ENCODE measurements around the gene GPR27.
A peak's percentile ranks its signal among the peaks of the same experiment; 100 is the strongest.

GPR27 gene

DNA sequence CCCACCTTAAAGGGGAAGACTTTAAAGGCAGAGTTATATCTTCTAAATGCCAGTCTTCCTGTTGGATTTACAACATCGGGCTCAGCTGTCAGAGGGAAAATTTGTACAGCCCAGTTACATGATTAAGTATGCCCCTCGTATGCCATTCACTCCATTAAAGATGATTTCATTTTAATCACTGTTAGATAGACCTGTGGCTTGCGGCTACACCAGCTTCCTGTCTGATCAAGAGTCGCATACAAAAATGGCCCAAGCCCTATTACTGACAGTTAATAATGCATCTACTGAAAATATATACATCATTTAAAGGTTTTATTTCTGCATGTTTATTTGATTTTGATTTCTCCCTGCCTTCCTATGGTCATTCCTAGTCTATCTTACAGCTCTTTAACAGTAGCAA, 35.6 kb upstream of the GPR27 start:
- no peak for TF ChIP-seq EZH2phosphoT487 (IDR thresholded peaks at IDR 0.05; ENCODE audit: borderline replicate concordance)
- TF ChIP-seq, protein P1, sequence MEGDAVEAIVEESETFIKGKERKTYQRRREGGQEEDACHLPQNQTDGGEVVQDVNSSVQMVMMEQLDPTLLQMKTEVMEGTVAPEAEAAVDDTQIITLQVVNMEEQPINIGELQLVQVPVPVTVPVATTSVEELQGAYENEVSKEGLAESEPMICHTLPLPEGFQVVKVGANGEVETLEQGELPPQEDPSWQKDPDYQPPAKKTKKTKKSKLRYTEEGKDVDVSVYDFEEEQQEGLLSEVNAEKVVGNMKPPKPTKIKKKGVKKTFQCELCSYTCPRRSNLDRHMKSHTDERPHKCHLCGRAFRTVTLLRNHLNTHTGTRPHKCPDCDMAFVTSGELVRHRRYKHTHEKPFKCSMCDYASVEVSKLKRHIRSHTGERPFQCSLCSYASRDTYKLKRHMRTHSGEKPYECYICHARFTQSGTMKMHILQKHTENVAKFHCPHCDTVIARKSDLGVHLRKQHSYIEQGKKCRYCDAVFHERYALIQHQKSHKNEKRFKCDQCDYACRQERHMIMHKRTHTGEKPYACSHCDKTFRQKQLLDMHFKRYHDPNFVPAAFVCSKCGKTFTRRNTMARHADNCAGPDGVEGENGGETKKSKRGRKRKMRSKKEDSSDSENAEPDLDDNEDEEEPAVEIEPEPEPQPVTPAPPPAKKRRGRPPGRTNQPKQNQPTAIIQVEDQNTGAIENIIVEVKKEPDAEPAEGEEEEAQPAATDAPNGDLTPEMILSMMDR (conservative IDR thresholded peaks at IDR 0.05; ENCODE audit: low read length), result no peak
- peaks cover 56% of the 10 kb centered on the region for H3K4me1 ChIP-seq (ENCODE audit: insufficient read depth, low read length, poor library complexity, severe bottlenecking)
- H3K9me3 ChIP-seq (ENCODE audit: insufficient read depth, low read depth, low read length), result no peaks in the 10 kb centered on the region
- no peaks in the 10 kb centered on the region for H3F3A ChIP-seq (ENCODE audit: low read depth)
- H3K27me3 ChIP-seq (ENCODE audit: insufficient read depth, low read length, poor library complexity, severe bottlenecking), result no peaks in the 10 kb centered on the region
- no peaks in the 10 kb centered on the region for H3K9me2 ChIP-seq (replicated peaks; ENCODE audit: low read depth, low read length)
- H3K36me3 ChIP-seq (ENCODE audit: insufficient read depth, low read length), result no peaks in the 10 kb centered on the region
- no peaks in the 10 kb centered on the region for H4K20me1 ChIP-seq (ENCODE audit: insufficient read depth, low read length, poor library complexity, severe bottlenecking)
- no peak overlapping the region for H2AFZ ChIP-seq (ENCODE audit: low read length)
- peak overlapping the region; percentile 53 for H3K4me2 ChIP-seq (ENCODE audit: low read depth, low read length, poor library complexity, severe bottlenecking)
- H3K9ac ChIP-seq (ENCODE audit: low read depth, low read length, poor library complexity, severe bottlenecking), result no peak overlapping the region
- peak overlapping the region; percentile 45 for H3K4me3 ChIP-seq (ENCODE audit: low read length, poor library complexity, severe bottlenecking)
- no peaks in the 10 kb centered on the region; the same call in 1 of the 2 replicates for H3K79me2 ChIP-seq (ENCODE audit: insufficient read depth, low read length)

DNA sequence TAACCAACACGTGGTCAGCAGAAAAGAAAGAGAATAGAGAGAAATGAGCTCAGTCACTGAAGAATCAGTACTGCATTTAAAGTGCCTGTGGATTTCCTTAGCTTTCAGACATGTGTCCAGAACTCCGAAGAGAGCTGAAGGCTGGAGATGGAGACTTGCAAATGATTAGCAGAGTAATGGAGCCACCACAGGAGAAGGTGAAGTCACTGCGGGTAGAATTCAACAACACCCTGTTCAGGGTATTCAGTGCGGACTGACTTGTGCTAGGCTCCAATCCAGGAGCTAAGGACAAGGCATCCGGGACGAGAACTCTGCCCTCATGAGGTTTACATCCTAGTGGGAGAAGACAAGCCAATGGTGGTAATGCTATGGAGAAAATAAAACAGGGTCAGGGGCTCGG, 32.7 kb upstream of the GPR27 start:
- Histone ChIP-seq H3K4me2 (ENCODE audit: low read depth, low read length, poor library complexity, severe bottlenecking) (peak overlapping the region; percentile 89), H3K9ac (ENCODE audit: low read depth, low read length, poor library complexity, severe bottlenecking) (no peak overlapping the region), H3K4me1 (ENCODE audit: insufficient read depth, low read length, poor library complexity, severe bottlenecking) (peaks cover 77% of the 10 kb centered on the region), H3K9me3 (ENCODE audit: insufficient read depth, low read depth, low read length) (no peaks in the 10 kb centered on the region), H3K4me3 (ENCODE audit: low read length, poor library complexity, severe bottlenecking) (no peak overlapping the region), H2AFZ (ENCODE audit: low read length) (no peak overlapping the region), H3K36me3 (ENCODE audit: insufficient read depth, low read length) (no peaks in the 10 kb centered on the region), H3K27me3 (ENCODE audit: insufficient read depth, low read length, poor library complexity, severe bottlenecking) (no peaks in the 10 kb centered on the region), H3K79me2 (ENCODE audit: insufficient read depth, low read length) (peaks cover 11% of the 10 kb centered on the region), H4K20me1 (ENCODE audit: insufficient read depth, low read length, poor library complexity, severe bottlenecking) (no peaks in the 10 kb centered on the region), H3F3A (ENCODE audit: low read depth) (no peaks in the 10 kb centered on the region), H3K9me2 (replicated peaks; ENCODE audit: low read depth, low read length) (no peaks in the 10 kb centered on the region)
- TF ChIP-seq EZH2phosphoT487 (IDR thresholded peaks at IDR 0.05; ENCODE audit: borderline replicate concordance), result no peak
- TF ChIP-seq, protein P1 (conservative IDR thresholded peaks at IDR 0.05; ENCODE audit: low read length), result no peak

DNA sequence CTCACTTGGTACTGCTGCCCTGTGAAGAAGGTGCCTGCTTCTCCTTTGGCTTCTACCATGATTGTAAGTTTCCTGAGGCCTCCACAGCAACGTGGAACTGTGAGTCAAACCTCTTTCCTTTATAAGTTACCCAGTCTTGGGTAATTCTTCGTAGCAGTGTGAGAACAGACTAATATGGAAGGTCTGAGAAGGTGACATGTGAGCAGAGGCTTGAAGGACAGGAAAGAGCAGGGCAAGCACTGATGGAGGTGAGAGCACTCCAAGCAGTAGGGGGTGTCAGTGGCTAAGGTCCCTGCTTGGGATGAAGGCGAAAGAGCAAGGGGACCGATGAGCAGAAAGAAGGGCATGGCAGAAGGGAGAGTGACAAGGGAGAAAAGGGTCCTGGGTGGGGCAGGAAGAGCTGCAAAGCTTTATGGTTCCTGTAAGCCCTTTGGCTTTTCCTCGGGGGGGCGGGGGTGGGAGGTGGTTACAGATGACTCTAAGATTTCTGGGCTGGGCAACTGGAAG, 32.0 kb upstream of the GPR27 start:
- no peaks in the 10 kb centered on the region for H3F3A ChIP-seq (ENCODE audit: low read depth)
- H3K36me3 ChIP-seq (ENCODE audit: insufficient read depth, low read length), result no peaks in the 10 kb centered on the region
- H3K4me1 ChIP-seq (ENCODE audit: insufficient read depth, low read length, poor library complexity, severe bottlenecking), result peaks cover 82% of the 10 kb centered on the region
- no peak overlapping the region for H3K9ac ChIP-seq (ENCODE audit: low read depth, low read length, poor library complexity, severe bottlenecking)
- H4K20me1 ChIP-seq (ENCODE audit: insufficient read depth, low read length, poor library complexity, severe bottlenecking), result no peaks in the 10 kb centered on the region
- TF ChIP-seq EZH2phosphoT487 (IDR thresholded peaks at IDR 0.05; ENCODE audit: borderline replicate concordance), result no peak
- TF ChIP-seq, protein P1 (conservative IDR thresholded peaks at IDR 0.05; ENCODE audit: low read length), result peak; percentile 19
- H3K4me2 ChIP-seq (ENCODE audit: low read depth, low read length, poor library complexity, severe bottlenecking), result peak overlapping the region; percentile 89
- H2AFZ ChIP-seq (ENCODE audit: low read length), result 0 out of 2 replicates have a peak overlapping the region, but pooled peaks have one; percentile 26
- peak overlapping the region; percentile 76 for H3K4me3 ChIP-seq (ENCODE audit: low read length, poor library complexity, severe bottlenecking)
- no peaks in the 10 kb centered on the region for H3K27me3 ChIP-seq (ENCODE audit: insufficient read depth, low read length, poor library complexity, severe bottlenecking)
- H3K9me3 ChIP-seq (ENCODE audit: insufficient read depth, low read depth, low read length), result no peaks in the 10 kb centered on the region
- H3K79me2 ChIP-seq (ENCODE audit: insufficient read depth, low read length), result peaks cover 11% of the 10 kb centered on the region
- H3K9me2 ChIP-seq (replicated peaks; ENCODE audit: low read depth, low read length), result no peaks in the 10 kb centered on the region
